H7 (cell line): Measurements from ENCODE around the gene GINS1. TPM values are rescaled to one million over a fixed set of nuclear protein-coding genes. Genes with fewer than 3 reads are reported as not detected.

Experiments
- DNase-seq: peaks from one replicate; pipeline ENCODE4 v3.0.0; 2012
- H3K27me3 ChIP-seq: 2 replicates; pipeline ENCODE4 v1.6.0; 2011; ENCODE audit warnings: mild to moderate bottlenecking, low read length; ENCODE audit not compliant: control insufficient read depth, insufficient read depth
- H3K36me3 ChIP-seq: replicated peaks from 2 replicates; pipeline ENCODE4 v1.5.1; 2011; ENCODE audit warnings: low read length; ENCODE audit not compliant: control insufficient read depth, insufficient read depth
- H3K4me3 ChIP-seq: 2 replicates; pipeline ENCODE4 v1.5.1; 2011; ENCODE audit warnings: low read depth, mild to moderate bottlenecking, control low read depth, low read length, moderate library complexity; ENCODE audit not compliant: insufficient read depth
- total RNA-seq: library from RNA; depleted of rRNA; stranded (reverse); fragments of >200 nt; shearing (Covaris generic); gene quantifications from 2 replicates; pipeline ENCODE4 v1.2.3, GENCODE V29; 2014

The GINS1 gene
- total RNA-seq, 1 experiment from 2014 or later: 46.6 TPM

- Histone ChIP-seq H3K27me3 (no peaks in the 10 kb centered on the region), H3K4me3 (no peak overlapping the region), H3K36me3 (peaks cover 10% of the 10 kb centered on the region)
- no peak for DNase-seq
Observed at GRCh38 chr20:25483431-25484132, 76.1 kb downstream of the GINS1 start.

GRCh38 chr20:25484224-25484846 lies 76.9 kb downstream of the GINS1 start:
- Histone ChIP-seq H3K27me3 (no peaks in the 10 kb centered on the region), H3K36me3 (peaks cover 13% of the 10 kb centered on the region), H3K4me3 (no peak overlapping the region)
- no peak for DNase-seq

GRCh38 chr20:25484911-25485511 lies 77.5 kb downstream of the GINS1 start:
- no peak for DNase-seq
- H3K27me3 ChIP-seq: no peaks in the 10 kb centered on the region
- H3K4me3 ChIP-seq: no peak overlapping the region
- H3K36me3 ChIP-seq: peaks cover 14% of the 10 kb centered on the region

GRCh38 chr20:25485872-25486271 lies 78.4 kb downstream of the GINS1 start:
- H3K36me3 ChIP-seq: peaks cover 14% of the 10 kb centered on the region
- no peak overlapping the region for H3K4me3 ChIP-seq
- no peak for DNase-seq
- no peaks in the 10 kb centered on the region for H3K27me3 ChIP-seq

GRCh38 chr20:25486377-25486776 lies 78.9 kb downstream of the GINS1 start:
- Histone ChIP-seq H3K36me3 (peaks cover 14% of the 10 kb centered on the region), H3K4me3 (no peak overlapping the region)

GRCh38 chr20:25487306-25487705 lies 79.8 kb downstream of the GINS1 start:
- no peak overlapping the region for H3K4me3 ChIP-seq
- no peaks in the 10 kb centered on the region for H3K27me3 ChIP-seq
- peaks cover 10% of the 10 kb centered on the region for H3K36me3 ChIP-seq

More at GRCh38 chr20:25486377-25486776, 78.9 kb downstream of the GINS1 start:
- peak; percentile 62 for DNase-seq
- no peaks in the 10 kb centered on the region for H3K27me3 ChIP-seq

GRCh38 chr20:25487975-25488374 lies 80.5 kb downstream of the GINS1 start:
- Histone ChIP-seq H3K36me3 (peaks cover 10% of the 10 kb centered on the region), H3K27me3 (no peaks in the 10 kb centered on the region)
- no peak for DNase-seq

More at GRCh38 chr20:25487306-25487705, 79.8 kb downstream of the GINS1 start:
- no peak for DNase-seq

GRCh38 chr20:25489221-25489871 lies 81.9 kb downstream of the GINS1 start:
- DNase-seq: peak; percentile 87

More at GRCh38 chr20:25487975-25488374, 80.5 kb downstream of the GINS1 start:
- no peak overlapping the region for H3K4me3 ChIP-seq

GRCh38 chr20:25490656-25491445 lies 83.4 kb downstream of the GINS1 start:
- Histone ChIP-seq H3K27me3 (no peaks in the 10 kb centered on the region), H3K36me3 (peaks cover 11% of the 10 kb centered on the region), H3K4me3 (no peak overlapping the region)
- peak; percentile 36 for DNase-seq

More at GRCh38 chr20:25489221-25489871, 81.9 kb downstream of the GINS1 start:
- no peak overlapping the region for H3K4me3 ChIP-seq
- no peaks in the 10 kb centered on the region for H3K27me3 ChIP-seq
- H3K36me3 ChIP-seq: peaks cover 8% of the 10 kb centered on the region

- H3K36me3 ChIP-seq: peaks cover 11% of the 10 kb centered on the region
- no peaks in the 10 kb centered on the region for H3K27me3 ChIP-seq
- no peak overlapping the region for H3K4me3 ChIP-seq
- DNase-seq: peak; percentile 47
Observed at GRCh38 chr20:25491446-25492038, 84.1 kb downstream of the GINS1 start.

- DNase-seq: peak; percentile 39
- Histone ChIP-seq H3K27me3 (no peaks in the 10 kb centered on the region), H3K4me3 (no peak overlapping the region), H3K36me3 (peaks cover 7% of the 10 kb centered on the region)
Observed at GRCh38 chr20:25493137-25493536, 85.7 kb downstream of the GINS1 start.

- peaks cover 7% of the 10 kb centered on the region for H3K36me3 ChIP-seq
- no peaks in the 10 kb centered on the region for H3K27me3 ChIP-seq
- no peak overlapping the region for H3K4me3 ChIP-seq
- DNase-seq: peak; percentile 48
Observed at GRCh38 chr20:25493748-25494505, 86.5 kb downstream of the GINS1 start.

- no peak overlapping the region for H3K4me3 ChIP-seq
- DNase-seq: no peak
- H3K36me3 ChIP-seq: peaks cover 4% of the 10 kb centered on the region
- no peaks in the 10 kb centered on the region for H3K27me3 ChIP-seq
Observed at GRCh38 chr20:25494506-25495188, 87.2 kb downstream of the GINS1 start.
